ENCODE measurements around the gene DST.

Gene DST

GRCh38 chr6:56495654-56496053 is 147.0 kb downstream of the DST start:
- H3K27me3 ChIP-seq (ENCODE audit: insufficient read depth, poor library complexity, severe bottlenecking), result no peaks in the 10 kb centered on the region
- TF ChIP-seq CTCF (IDR thresholded peaks at IDR 0.05; ENCODE audit: insufficient read depth, low read length) (no peak), SPI1 (IDR thresholded peaks at IDR 0.05; ENCODE audit: borderline replicate concordance, low read depth) (no peak), POLR2AphosphoS5 (IDR thresholded peaks at IDR 0.05; ENCODE audit: low read depth) (no peak), GABPA (IDR thresholded peaks at IDR 0.05; ENCODE audit: low read depth) (no peak)
- TF ChIP-seq, protein P1, sequence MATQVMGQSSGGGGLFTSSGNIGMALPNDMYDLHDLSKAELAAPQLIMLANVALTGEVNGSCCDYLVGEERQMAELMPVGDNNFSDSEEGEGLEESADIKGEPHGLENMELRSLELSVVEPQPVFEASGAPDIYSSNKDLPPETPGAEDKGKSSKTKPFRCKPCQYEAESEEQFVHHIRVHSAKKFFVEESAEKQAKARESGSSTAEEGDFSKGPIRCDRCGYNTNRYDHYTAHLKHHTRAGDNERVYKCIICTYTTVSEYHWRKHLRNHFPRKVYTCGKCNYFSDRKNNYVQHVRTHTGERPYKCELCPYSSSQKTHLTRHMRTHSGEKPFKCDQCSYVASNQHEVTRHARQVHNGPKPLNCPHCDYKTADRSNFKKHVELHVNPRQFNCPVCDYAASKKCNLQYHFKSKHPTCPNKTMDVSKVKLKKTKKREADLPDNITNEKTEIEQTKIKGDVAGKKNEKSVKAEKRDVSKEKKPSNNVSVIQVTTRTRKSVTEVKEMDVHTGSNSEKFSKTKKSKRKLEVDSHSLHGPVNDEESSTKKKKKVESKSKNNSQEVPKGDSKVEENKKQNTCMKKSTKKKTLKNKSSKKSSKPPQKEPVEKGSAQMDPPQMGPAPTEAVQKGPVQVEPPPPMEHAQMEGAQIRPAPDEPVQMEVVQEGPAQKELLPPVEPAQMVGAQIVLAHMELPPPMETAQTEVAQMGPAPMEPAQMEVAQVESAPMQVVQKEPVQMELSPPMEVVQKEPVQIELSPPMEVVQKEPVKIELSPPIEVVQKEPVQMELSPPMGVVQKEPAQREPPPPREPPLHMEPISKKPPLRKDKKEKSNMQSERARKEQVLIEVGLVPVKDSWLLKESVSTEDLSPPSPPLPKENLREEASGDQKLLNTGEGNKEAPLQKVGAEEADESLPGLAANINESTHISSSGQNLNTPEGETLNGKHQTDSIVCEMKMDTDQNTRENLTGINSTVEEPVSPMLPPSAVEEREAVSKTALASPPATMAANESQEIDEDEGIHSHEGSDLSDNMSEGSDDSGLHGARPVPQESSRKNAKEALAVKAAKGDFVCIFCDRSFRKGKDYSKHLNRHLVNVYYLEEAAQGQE (IDR thresholded peaks at IDR 0.05; ENCODE audit: insufficient replicate concordance, low read depth), result no peak
- no peak for DNase-seq (ENCODE audit: low read depth in 1 of 2, low spot score in 1 of 2)
- H3K27ac ChIP-seq (replicated peaks), result no peak overlapping the region
- H3K4me3 ChIP-seq (replicated peaks; ENCODE audit: insufficient read depth, low read length), result no peak overlapping the region

- no peak for TF ChIP-seq GABPA (IDR thresholded peaks at IDR 0.05; ENCODE audit: low read depth)
- no peak for TF ChIP-seq SPI1 (IDR thresholded peaks at IDR 0.05; ENCODE audit: borderline replicate concordance, low read depth)
- no peak for TF ChIP-seq CTCF (IDR thresholded peaks at IDR 0.05; ENCODE audit: insufficient read depth, low read length)
- TF ChIP-seq, protein P1 (IDR thresholded peaks at IDR 0.05; ENCODE audit: insufficient replicate concordance, low read depth), result no peak
- no peak for TF ChIP-seq POLR2AphosphoS5 (IDR thresholded peaks at IDR 0.05; ENCODE audit: low read depth)
- DNase-seq (ENCODE audit: low read depth in 1 of 2, low spot score in 1 of 2), result no peak
- Histone ChIP-seq H3K4me3 (replicated peaks; ENCODE audit: insufficient read depth, low read length) (no peak overlapping the region), H3K27ac (replicated peaks) (no peak overlapping the region), H3K27me3 (ENCODE audit: insufficient read depth, poor library complexity, severe bottlenecking) (no peaks in the 10 kb centered on the region)
Observed at GRCh38 chr6:56491606-56492328, 150.9 kb downstream of the DST start.

GRCh38 chr6:56490993-56491392 is 151.7 kb downstream of the DST start:
- Histone ChIP-seq H3K4me3 (replicated peaks; ENCODE audit: insufficient read depth, low read length) (no peak overlapping the region), H3K27ac (replicated peaks) (no peak overlapping the region), H3K27me3 (ENCODE audit: insufficient read depth, poor library complexity, severe bottlenecking) (no peaks in the 10 kb centered on the region)
- no peak for DNase-seq (ENCODE audit: low read depth in 1 of 2, low spot score in 1 of 2)
- TF ChIP-seq, protein P1 (IDR thresholded peaks at IDR 0.05; ENCODE audit: insufficient replicate concordance, low read depth), result no peak
- TF ChIP-seq POLR2AphosphoS5 (IDR thresholded peaks at IDR 0.05; ENCODE audit: low read depth) (no peak), SPI1 (IDR thresholded peaks at IDR 0.05; ENCODE audit: borderline replicate concordance, low read depth) (no peak), GABPA (IDR thresholded peaks at IDR 0.05; ENCODE audit: low read depth) (no peak), CTCF (IDR thresholded peaks at IDR 0.05; ENCODE audit: insufficient read depth, low read length) (no peak)
